Gastroesophageal sphincter (tissue), 3 donors: ENCODE measurements around the gene PRND.

Experiments used
- CTCF ChIP-seq, 4 experiments: fragments of 200-600 bp in 2 of 4; fragments of 450-650 bp in 2 of 4; sonication (generic) in 1 of 4; IDR thresholded peaks; one replicate each; pipeline ENCODE4 v1.5.1; 2017 to 2019; ENCODE audit warnings: antibody characterized with exemption in 4 of 4, mild to moderate bottlenecking in 2 of 4, moderate library complexity in 2 of 4
- POLR2A ChIP-seq, 2 donors: fragments of 450-650 bp; IDR thresholded peaks; one replicate each; pipeline ENCODE4 v1.6.1; 2017; ENCODE audit warnings: antibody characterized with exemption in 2 of 2, mild to moderate bottlenecking in 2 of 2, moderate library complexity in 1 of 2

- TF ChIP-seq CTCF (IDR thresholded peaks at IDR 0.05), result no peak
- TF ChIP-seq POLR2A (IDR thresholded peaks at IDR 0.05), result no peak
Observed at GRCh38 chr20:4697189-4697830, 24.4 kb upstream of the PRND start.
